HUES48 (cell line): ENCODE measurements around the gene PI4K2B.

Source experiments
- H3K27ac ChIP-seq: one replicate; pipeline ENCODE4 v1.7.0; 2013; ENCODE audit warnings: low read depth, low read length, inconsistent platforms
- H3K27me3 ChIP-seq: 2 replicates; pipeline ENCODE4 v1.6.1; 2013; ENCODE audit warnings: mild to moderate bottlenecking, low read length; ENCODE audit not compliant: control insufficient read depth, insufficient read depth
- H3K36me3 ChIP-seq: 2 replicates; pipeline ENCODE4 v1.6.1; 2013; ENCODE audit warnings: low read length; ENCODE audit not compliant: control insufficient read depth, insufficient read depth
- H3K4me1 ChIP-seq: 2 replicates; pipeline ENCODE4 v1.6.1; 2013; ENCODE audit warnings: mild to moderate bottlenecking, low read length; ENCODE audit not compliant: control insufficient read depth, insufficient read depth
- H3K4me3 ChIP-seq: 2 replicates; pipeline ENCODE4 v1.5.1; 2013; ENCODE audit warnings: mild to moderate bottlenecking, low read depth, low read length
- H3K9ac ChIP-seq: 2 replicates; pipeline ENCODE4 v1.6.1; 2013; ENCODE audit warnings: mild to moderate bottlenecking, low read depth, low read length, moderate library complexity
- H3K9me3 ChIP-seq: 2 replicates; pipeline ENCODE4 v1.6.1; 2013; ENCODE audit warnings: low read length; ENCODE audit not compliant: control insufficient read depth, insufficient read depth

The PI4K2B gene

GRCh38 chr4:25306518-25307057 lies 72.8 kb downstream of the PI4K2B start:
- Histone ChIP-seq H3K9ac (no peak overlapping the region), H3K27ac (no peak overlapping the region), H3K4me3 (no peak overlapping the region), H3K4me1 (0 out of 2 replicates have a peak, but pooled peaks cover 5% of the 10 kb centered on the region), H3K9me3 (no peaks in the 10 kb centered on the region), H3K27me3 (no peaks in the 10 kb centered on the region), H3K36me3 (no peaks in the 10 kb centered on the region)

- Histone ChIP-seq H3K36me3 (no peaks in the 10 kb centered on the region), H3K27ac (no peak overlapping the region), H3K27me3 (no peaks in the 10 kb centered on the region), H3K4me1 (0 out of 2 replicates have a peak, but pooled peaks cover 5% of the 10 kb centered on the region), H3K4me3 (no peak overlapping the region), H3K9ac (no peak overlapping the region), H3K9me3 (no peaks in the 10 kb centered on the region)
Measured at GRCh38 chr4:25307596-25307995, 73.8 kb downstream of the PI4K2B start.

GRCh38 chr4:25308306-25308705 lies 74.5 kb downstream of the PI4K2B start:
- no peak overlapping the region for H3K9ac ChIP-seq
- 0 out of 2 replicates have a peak, but pooled peaks cover 7% of the 10 kb centered on the region for H3K4me1 ChIP-seq
- no peak overlapping the region for H3K4me3 ChIP-seq
- no peaks in the 10 kb centered on the region for H3K27me3 ChIP-seq
- H3K36me3 ChIP-seq, result no peaks in the 10 kb centered on the region
- no peaks in the 10 kb centered on the region for H3K9me3 ChIP-seq
- H3K27ac ChIP-seq, result no peak overlapping the region

GRCh38 chr4:25308761-25309160 lies 74.9 kb downstream of the PI4K2B start:
- Histone ChIP-seq H3K4me3 (no peak overlapping the region), H3K36me3 (no peaks in the 10 kb centered on the region), H3K27me3 (no peaks in the 10 kb centered on the region), H3K27ac (no peak overlapping the region), H3K9ac (no peak overlapping the region), H3K9me3 (no peaks in the 10 kb centered on the region), H3K4me1 (0 out of 2 replicates have a peak, but pooled peaks cover 9% of the 10 kb centered on the region)

- 0 out of 2 replicates have a peak, but pooled peaks cover 5% of the 10 kb centered on the region for H3K36me3 ChIP-seq
- no peak overlapping the region for H3K4me3 ChIP-seq
- H3K9ac ChIP-seq, result no peak overlapping the region
- no peaks in the 10 kb centered on the region for H3K9me3 ChIP-seq
- H3K4me1 ChIP-seq, result 0 out of 2 replicates have a peak, but pooled peaks cover 9% of the 10 kb centered on the region
- H3K27me3 ChIP-seq, result no peaks in the 10 kb centered on the region
- no peak overlapping the region for H3K27ac ChIP-seq
Measured at GRCh38 chr4:25310066-25310802, 76.4 kb downstream of the PI4K2B start.

- Histone ChIP-seq H3K9ac (no peak overlapping the region), H3K4me3 (no peak overlapping the region), H3K36me3 (peaks cover 6% of the 10 kb centered on the region; the same call in 1 of the 2 replicates), H3K4me1 (0 out of 2 replicates have a peak, but pooled peaks cover 9% of the 10 kb centered on the region), H3K27me3 (no peaks in the 10 kb centered on the region), H3K27ac (no peak overlapping the region), H3K9me3 (no peaks in the 10 kb centered on the region)
Measured at GRCh38 chr4:25310803-25311166, 77.0 kb downstream of the PI4K2B start.

GRCh38 chr4:25312496-25313200 lies 78.8 kb downstream of the PI4K2B start, which contains the start of gene ZCCHC4:
Gene ZCCHC4, plus strand, starts transcription at chr4:25312774. Its CDS starts 36 bp downstream, at chr4:25312810.
- peak within 1 kb of the TSS; percentile 95 for H3K9ac ChIP-seq
- peaks cover 13% of the 10 kb centered on the region for H3K36me3 ChIP-seq
- H3K4me3 ChIP-seq, result peak within 1 kb of the TSS; percentile 96
- H3K27ac ChIP-seq, result peak within 1 kb of the TSS; percentile 97
- no peaks in the 10 kb centered on the region for H3K9me3 ChIP-seq
- H3K27me3 ChIP-seq, result no peaks in the 10 kb centered on the region
- H3K4me1 ChIP-seq, result 0 out of 2 replicates have a peak, but pooled peaks cover 9% of the 10 kb centered on the region

GRCh38 chr4:25313201-25313895 lies 79.5 kb downstream of the PI4K2B start:
- Histone ChIP-seq H3K27ac (peak overlapping the region; percentile 97), H3K36me3 (peaks cover 14% of the 10 kb centered on the region), H3K9me3 (no peaks in the 10 kb centered on the region), H3K27me3 (no peaks in the 10 kb centered on the region), H3K4me3 (peak overlapping the region; percentile 96), H3K9ac (peak overlapping the region; percentile 95), H3K4me1 (0 out of 2 replicates have a peak, but pooled peaks cover 9% of the 10 kb centered on the region)

- Histone ChIP-seq H3K9ac (no peak overlapping the region), H3K4me3 (no peak overlapping the region), H3K36me3 (peaks cover 10% of the 10 kb centered on the region), H3K27ac (peak overlapping the region; percentile 67), H3K9me3 (no peaks in the 10 kb centered on the region), H3K27me3 (no peaks in the 10 kb centered on the region), H3K4me1 (peaks cover 10% of the 10 kb centered on the region; the same call in 1 of the 2 replicates)
Measured at GRCh38 chr4:25320336-25320735, 86.5 kb downstream of the PI4K2B start.

GRCh38 chr4:25320773-25321172 lies 86.9 kb downstream of the PI4K2B start:
- no peaks in the 10 kb centered on the region for H3K27me3 ChIP-seq
- H3K36me3 ChIP-seq, result peaks cover 9% of the 10 kb centered on the region
- H3K9me3 ChIP-seq, result no peaks in the 10 kb centered on the region
- H3K9ac ChIP-seq, result no peak overlapping the region
- peak overlapping the region; percentile 67 for H3K27ac ChIP-seq
- peaks cover 10% of the 10 kb centered on the region; the same call in 1 of the 2 replicates for H3K4me1 ChIP-seq
- H3K4me3 ChIP-seq, result no peak overlapping the region
